Mucosa of stomach (tissue), 1 donor: ENCODE measurements around the gene DUSP23.

Source experiments
- H3K27me3 ChIP-seq: one replicate; pipeline ENCODE4 v1.7.0; 2013; ENCODE audit warnings: mild to moderate bottlenecking, low read length; ENCODE audit not compliant: control insufficient read depth, insufficient read depth
- H3K36me3 ChIP-seq: one replicate; pipeline ENCODE4 v1.7.0; 2013; ENCODE audit warnings: low read length; ENCODE audit not compliant: control insufficient read depth, insufficient read depth
- H3K4me1 ChIP-seq: one replicate; pipeline ENCODE4 v1.7.0; 2013; ENCODE audit warnings: mild to moderate bottlenecking, low read length; ENCODE audit not compliant: control insufficient read depth, insufficient read depth
- H3K4me3 ChIP-seq: one replicate; pipeline ENCODE4 v1.7.0; 2013; ENCODE audit warnings: low read length
- H3K9ac ChIP-seq: one replicate; pipeline ENCODE4 v1.7.0; 2013; ENCODE audit warnings: mild to moderate bottlenecking, low read length, moderate library complexity
- H3K9me3 ChIP-seq: one replicate; pipeline ENCODE4 v1.7.0; 2013; ENCODE audit warnings: mild to moderate bottlenecking, low read length, moderate library complexity; ENCODE audit not compliant: control insufficient read depth
- donor health status: Pancreatic carcinoma.

Gene DUSP23

DNA sequence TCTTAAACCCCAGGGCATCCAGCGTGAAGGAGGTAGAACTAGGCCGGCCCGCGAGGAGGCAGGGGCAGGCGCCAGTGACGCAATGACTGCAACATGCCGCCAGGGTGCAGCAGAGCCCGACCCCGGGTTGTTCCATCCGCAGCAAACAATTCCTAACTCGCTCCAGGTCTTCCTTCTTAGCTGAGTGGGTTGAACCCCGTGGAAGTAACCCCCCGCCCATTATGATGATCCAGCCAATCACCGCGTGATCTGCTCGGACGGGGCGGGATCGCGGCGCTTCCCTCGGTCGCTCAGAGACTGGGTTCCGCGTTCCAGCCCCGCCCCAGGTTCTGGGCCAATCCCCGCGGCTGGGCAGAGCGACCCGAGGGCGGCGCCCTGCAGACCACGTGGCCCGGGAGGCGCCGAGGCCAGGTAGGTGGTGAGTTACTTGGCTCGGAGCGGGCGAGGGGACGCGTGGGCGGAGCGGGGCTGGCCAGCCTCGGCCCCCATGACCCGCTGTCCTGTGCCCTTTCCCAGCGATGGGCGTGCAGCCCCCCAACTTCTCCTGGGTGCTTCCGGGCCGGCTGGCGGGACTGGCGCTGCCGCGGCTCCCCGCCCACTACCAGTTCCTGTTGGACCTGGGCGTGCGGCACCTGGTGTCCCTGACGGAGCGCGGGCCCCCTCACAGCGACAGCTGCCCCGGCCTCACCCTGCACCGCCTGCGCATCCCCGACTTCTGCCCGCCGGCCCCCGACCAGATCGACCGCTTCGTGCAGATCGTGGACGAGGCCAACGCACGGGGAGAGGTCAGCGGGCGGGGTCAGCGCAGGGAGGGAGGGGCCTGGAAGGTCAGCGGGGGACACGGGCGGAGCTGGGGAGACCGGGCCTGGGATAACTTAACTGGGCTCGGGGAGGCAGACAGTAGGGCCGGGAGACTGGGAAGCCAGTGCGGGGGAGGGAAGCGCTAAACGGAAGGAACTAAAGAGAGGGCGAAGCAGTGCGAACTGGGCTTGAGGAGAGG is at the start of gene DUSP23:
TSS of gene DUSP23 (plus strand) at position 380 of the 1,000 bp plus-strand sequence. CDS start at position 519, 139 bp downstream.
- Histone ChIP-seq H3K9me3 (no peaks in the 10 kb centered on the region), H3K36me3 (no peaks in the 10 kb centered on the region), H3K4me1 (peaks cover 12% of the 10 kb centered on the region), H3K4me3 (peak within 1 kb of the TSS; percentile 37), H3K27me3 (no peaks in the 10 kb centered on the region), H3K9ac (peak within 1 kb of the TSS; percentile 60)

DNA sequence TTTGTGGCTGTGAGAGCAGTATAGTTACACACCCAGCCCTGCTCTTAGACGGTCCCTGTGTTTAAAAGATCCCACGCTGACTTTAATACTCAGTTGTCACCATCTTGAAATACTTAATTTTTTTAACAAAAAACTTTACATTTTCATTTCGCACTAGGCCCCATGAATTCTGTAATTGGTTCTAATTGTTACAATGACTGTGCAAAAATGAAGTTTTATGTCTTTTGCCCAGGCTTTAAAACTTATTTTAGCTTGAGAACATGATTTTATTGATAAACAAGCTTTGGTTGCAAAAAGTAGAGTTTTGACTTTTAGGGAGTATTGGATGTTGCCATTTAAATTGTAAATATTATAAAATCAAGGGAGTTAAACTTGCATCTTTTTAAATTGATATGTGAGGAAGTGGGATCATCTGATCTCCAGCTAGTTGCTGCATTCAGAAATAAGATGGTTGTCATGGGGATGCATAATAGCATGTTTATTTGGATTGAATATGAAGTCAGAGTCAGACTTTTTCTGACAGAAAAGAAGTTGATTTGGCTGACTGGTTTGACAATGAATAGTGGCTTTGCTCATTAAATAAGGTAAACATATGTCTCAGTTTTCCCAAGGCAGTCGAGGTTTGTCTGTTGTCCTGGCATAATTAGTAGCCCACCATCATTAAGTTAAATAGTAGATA is 43.4 kb upstream of the DUSP23 start:
- no peak overlapping the region for H3K4me3 ChIP-seq
- no peak overlapping the region for H3K9ac ChIP-seq
- H3K36me3 ChIP-seq = no peaks in the 10 kb centered on the region
- H3K27me3 ChIP-seq = no peaks in the 10 kb centered on the region
- H3K4me1 ChIP-seq = no peaks in the 10 kb centered on the region
- H3K9me3 ChIP-seq = no peaks in the 10 kb centered on the region

DNA sequence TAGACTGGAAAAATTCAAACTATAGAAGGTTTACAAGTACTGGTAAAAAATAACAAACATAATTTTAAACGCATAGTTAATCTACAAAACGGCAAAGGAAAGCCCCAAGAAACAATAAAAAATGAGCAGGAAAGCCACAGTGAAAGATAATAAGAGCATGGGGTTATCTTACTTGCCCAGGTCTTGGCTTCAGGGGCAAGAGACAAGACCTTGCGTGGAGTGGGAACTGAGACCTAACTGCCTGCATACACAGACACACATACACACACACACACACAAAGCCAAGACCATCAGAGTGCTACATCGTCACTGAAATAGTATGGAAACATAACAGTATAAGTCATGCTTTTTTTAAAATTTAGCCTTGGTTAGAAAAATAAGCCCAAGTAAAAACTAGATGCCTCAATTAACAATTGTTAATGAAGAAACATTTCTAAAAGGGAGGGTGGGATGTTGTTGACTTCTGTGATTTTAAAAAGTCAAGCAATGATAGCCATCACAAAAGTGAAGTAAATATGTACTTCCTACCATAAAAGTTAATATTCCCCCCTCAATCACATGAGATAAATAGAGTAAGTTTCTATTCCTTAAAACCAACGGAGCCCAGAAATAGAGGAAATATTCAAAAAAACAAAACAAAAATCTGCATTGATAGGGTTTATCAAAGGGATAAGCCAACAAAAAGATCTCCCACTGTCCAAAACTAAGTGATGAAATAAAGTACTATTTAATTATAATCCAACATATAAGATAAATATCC is 36.9 kb upstream of the DUSP23 start:
- Histone ChIP-seq H3K9me3 (no peaks in the 10 kb centered on the region), H3K4me3 (no peak overlapping the region)

DNA sequence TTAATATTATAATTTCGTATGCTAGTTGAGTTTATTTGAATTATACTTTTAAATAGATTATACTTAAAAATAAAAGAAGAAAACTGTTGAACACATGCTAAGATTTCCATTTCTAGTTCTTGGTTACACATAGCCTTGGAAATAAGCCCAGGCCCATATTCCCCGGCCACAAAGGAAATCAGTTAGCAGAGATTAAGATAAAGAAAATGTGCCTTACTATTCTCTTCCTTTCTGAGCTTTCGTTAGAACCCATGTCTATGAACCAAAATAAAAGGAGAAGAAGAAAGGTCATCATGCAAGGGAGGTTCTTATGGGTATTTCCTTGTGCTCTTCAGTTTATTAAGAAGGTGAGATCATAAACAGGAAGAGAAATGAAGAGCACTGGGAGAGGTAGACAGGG is 34.1 kb upstream of the DUSP23 start:
- Histone ChIP-seq H3K36me3 (no peaks in the 10 kb centered on the region), H3K9ac (no peak overlapping the region), H3K4me3 (no peak overlapping the region), H3K4me1 (no peaks in the 10 kb centered on the region), H3K27me3 (no peaks in the 10 kb centered on the region), H3K9me3 (no peaks in the 10 kb centered on the region)

More for the DNA sequence above, 36.9 kb upstream of the DUSP23 start:
- Histone ChIP-seq H3K4me1 (no peaks in the 10 kb centered on the region), H3K27me3 (no peaks in the 10 kb centered on the region), H3K36me3 (no peaks in the 10 kb centered on the region), H3K9ac (no peak overlapping the region)

DNA sequence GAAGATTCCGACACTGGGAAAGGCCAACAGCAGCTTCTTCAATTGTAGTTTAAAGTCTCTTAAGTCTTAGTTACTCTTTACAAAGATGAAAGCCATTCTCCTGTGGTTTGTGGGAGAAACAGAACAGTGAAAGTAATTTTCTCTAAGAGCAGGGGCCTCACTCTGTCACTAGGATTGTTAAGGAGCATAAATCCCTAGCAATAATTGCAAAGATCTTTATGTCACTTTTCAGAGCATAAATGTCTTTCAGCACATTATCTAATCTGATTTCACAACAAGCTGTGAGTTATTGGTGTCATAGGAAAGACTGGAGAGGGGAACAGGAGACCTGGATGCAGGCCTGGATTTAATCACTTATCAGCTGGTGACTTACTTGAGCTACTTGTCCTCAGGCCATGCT is 32.4 kb upstream of the DUSP23 start:
- peaks cover 3% of the 10 kb centered on the region for H3K4me1 ChIP-seq
- no peaks in the 10 kb centered on the region for H3K9me3 ChIP-seq
- H3K9ac ChIP-seq = no peak overlapping the region
- H3K4me3 ChIP-seq = no peak overlapping the region
- H3K36me3 ChIP-seq = no peaks in the 10 kb centered on the region
- no peaks in the 10 kb centered on the region for H3K27me3 ChIP-seq

DNA sequence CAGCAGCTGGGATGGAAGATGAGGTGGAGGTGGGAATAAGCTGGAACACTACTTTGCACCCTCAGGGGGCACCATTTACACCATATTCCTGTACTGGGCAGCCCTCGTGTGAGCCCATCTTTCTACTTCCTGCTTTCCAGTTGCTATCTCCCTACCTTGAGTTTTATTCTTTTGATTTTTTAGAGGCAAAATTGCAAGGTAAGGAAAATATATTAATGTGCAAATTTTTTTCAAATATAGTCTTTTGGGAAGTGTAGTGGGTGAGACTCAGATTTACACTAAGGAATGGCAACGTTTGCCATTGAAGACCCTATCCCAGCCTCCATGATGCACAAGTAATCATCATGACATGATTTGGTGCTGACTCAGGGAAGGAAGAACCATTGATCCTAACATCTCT is 31.1 kb upstream of the DUSP23 start:
- H3K4me1 ChIP-seq = peaks cover 7% of the 10 kb centered on the region
- no peak overlapping the region for H3K4me3 ChIP-seq
- H3K9ac ChIP-seq = no peak overlapping the region
- H3K27me3 ChIP-seq = no peaks in the 10 kb centered on the region
- no peaks in the 10 kb centered on the region for H3K36me3 ChIP-seq
- no peaks in the 10 kb centered on the region for H3K9me3 ChIP-seq

DNA sequence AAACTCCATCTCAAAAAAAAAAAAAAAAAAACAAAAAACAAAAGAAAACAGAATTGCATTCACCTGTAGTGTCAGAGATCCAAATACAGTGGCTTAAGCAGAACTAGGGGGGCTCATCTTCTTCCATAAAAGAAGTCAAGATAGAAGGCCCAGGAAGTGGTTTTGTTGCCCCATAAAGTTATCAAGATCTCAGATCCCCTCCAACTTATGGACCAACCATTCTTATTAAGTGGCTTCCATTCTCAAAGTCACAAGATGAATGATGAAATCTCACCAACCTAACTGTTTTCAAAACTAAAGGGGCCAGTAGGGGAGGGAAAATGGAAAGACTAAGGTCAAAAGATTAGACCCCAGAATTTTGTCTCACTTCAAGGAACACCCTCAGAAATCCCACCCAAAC is 30.1 kb upstream of the DUSP23 start:
- H3K4me3 ChIP-seq = no peak overlapping the region
- no peaks in the 10 kb centered on the region for H3K27me3 ChIP-seq
- H3K9ac ChIP-seq = no peak overlapping the region
- peaks cover 7% of the 10 kb centered on the region for H3K4me1 ChIP-seq
- no peaks in the 10 kb centered on the region for H3K9me3 ChIP-seq
- H3K36me3 ChIP-seq = no peaks in the 10 kb centered on the region

DNA sequence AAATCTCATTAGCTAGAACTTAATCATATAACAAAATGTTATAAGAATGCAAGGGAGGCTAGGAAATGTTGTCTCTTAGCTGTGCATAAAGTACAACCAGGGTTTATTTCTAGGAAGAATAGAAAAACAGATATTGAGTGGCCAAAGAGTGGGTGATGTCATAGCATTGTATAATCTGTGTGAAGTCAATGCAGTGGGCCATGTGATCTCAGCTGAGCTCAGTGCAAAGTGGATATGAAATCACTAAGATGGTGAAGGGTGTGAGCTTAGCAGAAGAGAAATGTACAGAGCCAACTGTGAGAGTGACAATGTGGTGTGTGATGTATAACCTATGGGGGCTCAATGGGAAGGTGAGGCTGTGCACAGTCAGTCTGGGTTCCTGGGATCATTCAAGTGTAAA is 29.7 kb upstream of the DUSP23 start:
- H3K4me1 ChIP-seq = peaks cover 7% of the 10 kb centered on the region
- no peaks in the 10 kb centered on the region for H3K27me3 ChIP-seq

DNA sequence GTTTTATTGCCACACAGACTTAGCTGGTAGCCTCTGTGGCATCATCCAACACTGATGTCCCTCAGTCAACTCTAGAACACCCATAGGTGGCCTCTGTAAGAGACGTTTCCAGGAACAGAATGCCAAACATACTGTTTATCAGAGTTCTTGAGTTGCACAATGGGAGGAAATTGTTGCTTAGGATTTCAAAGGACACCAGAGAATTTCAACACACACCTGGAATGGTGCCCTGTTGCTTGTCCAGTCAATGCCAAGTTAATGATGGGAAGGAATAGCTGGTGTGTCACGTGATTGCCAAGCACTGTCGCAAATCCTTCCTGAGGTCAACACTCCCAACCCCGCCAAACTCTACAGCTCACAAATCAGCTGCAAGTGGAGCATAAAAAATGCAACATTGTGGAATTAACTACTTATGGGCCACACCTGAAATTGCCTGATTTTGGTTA is 28.6 kb upstream of the DUSP23 start:
- H3K36me3 ChIP-seq = no peaks in the 10 kb centered on the region

More for the DNA sequence above, 29.7 kb upstream of the DUSP23 start:
- H3K4me3 ChIP-seq = no peak overlapping the region
- H3K36me3 ChIP-seq = no peaks in the 10 kb centered on the region
- H3K9me3 ChIP-seq = no peaks in the 10 kb centered on the region
- H3K9ac ChIP-seq = no peak overlapping the region

DNA sequence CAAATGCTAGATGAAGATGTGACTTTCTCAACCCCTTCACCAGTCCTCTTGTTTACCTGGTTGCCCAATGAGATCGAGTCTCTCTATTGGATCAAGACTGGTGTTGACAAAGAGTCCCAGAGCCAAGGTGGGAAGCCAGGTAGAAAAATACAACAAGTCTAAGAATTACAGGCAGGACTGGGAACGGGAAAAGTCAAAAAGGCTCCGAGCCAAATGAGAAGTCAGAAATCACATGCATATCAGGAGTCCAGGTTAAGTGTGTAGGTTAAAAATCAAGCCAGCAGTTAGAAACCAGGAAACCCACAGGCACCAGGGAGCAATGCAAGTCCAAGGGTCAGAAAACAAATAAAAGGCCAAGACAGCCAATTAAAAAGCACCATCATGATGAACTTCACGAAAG is 27.4 kb upstream of the DUSP23 start:
- peaks cover 7% of the 10 kb centered on the region for H3K4me1 ChIP-seq
- H3K4me3 ChIP-seq = no peak overlapping the region
- no peaks in the 10 kb centered on the region for H3K36me3 ChIP-seq
- H3K27me3 ChIP-seq = no peaks in the 10 kb centered on the region
- no peaks in the 10 kb centered on the region for H3K9me3 ChIP-seq
- no peak overlapping the region for H3K9ac ChIP-seq

More for the DNA sequence above, 28.6 kb upstream of the DUSP23 start:
- peaks cover 7% of the 10 kb centered on the region for H3K4me1 ChIP-seq
- no peaks in the 10 kb centered on the region for H3K9me3 ChIP-seq
- H3K9ac ChIP-seq = no peak overlapping the region
- H3K4me3 ChIP-seq = no peak overlapping the region
- H3K27me3 ChIP-seq = no peaks in the 10 kb centered on the region

DNA sequence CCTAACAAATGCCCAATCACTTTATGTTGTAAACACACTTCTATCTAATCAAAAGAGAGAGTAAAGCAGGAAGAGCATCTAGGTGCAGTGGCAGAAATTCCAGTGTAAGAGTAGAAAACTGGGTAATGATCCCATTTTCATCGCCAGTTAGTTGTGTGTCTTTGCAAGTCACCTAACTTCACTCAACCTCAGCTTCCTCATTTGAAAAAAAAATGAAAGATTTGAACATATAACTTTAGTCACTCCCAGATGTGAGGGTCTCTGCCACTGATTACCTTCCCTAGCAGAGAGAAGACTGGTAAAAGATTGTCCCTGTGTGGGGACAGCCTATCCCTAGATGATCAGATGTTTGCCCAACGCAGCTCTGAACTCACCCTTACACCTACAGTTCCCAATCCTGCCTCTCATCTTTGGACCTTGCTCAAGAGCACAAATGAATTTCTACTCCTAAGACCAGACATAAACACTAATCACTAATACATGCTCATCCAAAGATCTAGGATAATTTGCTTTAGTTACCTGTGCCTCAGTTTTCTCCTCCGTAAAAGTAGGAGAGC is 25.2 kb upstream of the DUSP23 start:
- peaks cover 7% of the 10 kb centered on the region for H3K4me1 ChIP-seq
- no peaks in the 10 kb centered on the region for H3K9me3 ChIP-seq
- H3K36me3 ChIP-seq = no peaks in the 10 kb centered on the region
- no peaks in the 10 kb centered on the region for H3K27me3 ChIP-seq
- no peak overlapping the region for H3K9ac ChIP-seq
- H3K4me3 ChIP-seq = no peak overlapping the region
